ENCODE results near the gene NINJ1. TPM values are rescaled to one million over a fixed set of nuclear protein-coding genes. Genes with fewer than 3 reads are reported as not detected.

NINJ1 gene
- total and polyA plus RNA-seq, 2 of the 4 experiments (the other 2 are of a cell fraction), result 21.9 to 38.8 TPM

DNA sequence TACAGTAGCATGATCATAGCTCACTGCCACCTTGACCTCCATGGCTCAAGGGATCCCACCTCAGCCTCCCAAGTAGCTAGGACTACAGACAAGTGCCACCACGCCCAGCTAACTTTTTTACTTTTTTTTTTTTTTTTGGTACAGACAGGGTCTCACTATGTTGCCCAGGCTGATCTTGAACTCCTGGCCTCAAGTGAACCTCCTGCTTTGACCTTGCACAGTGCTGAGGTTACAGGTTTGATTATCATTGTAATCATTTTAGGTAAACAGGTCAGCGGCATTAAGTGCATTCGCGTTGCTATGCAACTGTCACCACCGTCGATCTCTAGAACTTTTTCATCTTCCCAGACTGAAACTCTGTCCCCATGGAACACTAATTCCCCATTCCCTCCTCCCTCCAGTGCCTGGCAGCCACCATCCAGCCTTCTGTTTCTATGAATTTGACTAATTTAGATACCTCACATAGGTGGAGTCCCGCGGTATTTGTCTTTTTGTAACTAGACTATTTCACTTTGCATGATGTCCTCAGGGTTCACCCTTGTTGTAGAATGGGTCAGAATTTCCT lies 43.9 kb downstream of the NINJ1 start:
- BruUV-seq (replicated peaks), result no TSS peak
- no CpG with 5 or more reads among the region's 8 CpGs for WGBS, 2 experiments (ENCODE audit: extremely low coverage in 2 of 2, insufficient read length in 1 of 2)
- ATAC-seq (ENCODE audit: low read depth), result no peak
- H3K4me3 ChIP-seq (ENCODE audit: insufficient read depth, low read depth, low read length), result no peak overlapping the region
- peaks cover 7% of the 10 kb centered on the region; the same call in 1 of the 2 replicates for H3K4me1 ChIP-seq (ENCODE audit: control insufficient read depth, insufficient read depth, low read length)
- no peak overlapping the region for H3K4me2 ChIP-seq (ENCODE audit: low read depth, low read length)
- no peak overlapping the region for H2AK9ac ChIP-seq (replicated peaks; ENCODE audit: low read depth, low read length, poor library complexity)
- no peak overlapping the region for H4K8ac ChIP-seq (ENCODE audit: low read depth in 2 of 2, low read length in 2 of 2)
- H3K27ac ChIP-seq (ENCODE audit: insufficient read depth, low read length), result no peak overlapping the region
- H3K9ac ChIP-seq (ENCODE audit: low read depth, low read length), result no peak overlapping the region
- no peaks in the 10 kb centered on the region for H3K79me1 ChIP-seq (ENCODE audit: low read depth in 1 of 2, low read length in 2 of 2)
- CTCF ChIA-PET, result no interaction called here
- H3K23ac ChIP-seq (ENCODE audit: low read depth, low read length), result no peak overlapping the region
- dilution Hi-C loops (cut with HindIII; ENCODE audit: low sequenced_read_pairs, unreplicated experiment), result no loop called here
- no peak overlapping the region for H4K91ac ChIP-seq (ENCODE audit: insufficient read depth, low read depth, low read length)
- H2AFZ ChIP-seq (replicated peaks; ENCODE audit: low read length, poor library complexity), result no peak overlapping the region
- no peak overlapping the region for H3K18ac ChIP-seq (ENCODE audit: low read depth, low read length)
- no peak overlapping the region for H4K5ac ChIP-seq (ENCODE audit: low read depth, low read length)
- intact Hi-C loops (cut with micrococcal nuclease), result loop anchor here (10.0 kb wide), 1 partner anchor 365 kb away; the partner anchor contains the start of genes FAM120A and FAM120AOS
- TF ChIP-seq RFX5 (IDR thresholded peaks at IDR 0.05; ENCODE audit: low read depth, low read length) (no peak), ELK1 (IDR thresholded peaks at IDR 0.05; ENCODE audit: borderline replicate concordance, low read depth, low read length) (no peak), BHLHE40 (IDR thresholded peaks at IDR 0.05; ENCODE audit: low read depth, low read length) (no peak), RAD21 (IDR thresholded peaks at IDR 0.05; ENCODE audit: low read length) (no peak), SMC3 (IDR thresholded peaks at IDR 0.05; ENCODE audit: low read depth, low read length) (no peak), NFE2L2 (IDR thresholded peaks at IDR 0.05; ENCODE audit: low read depth, low read length) (no peak), CEBPB (IDR thresholded peaks at IDR 0.05; ENCODE audit: low read depth, low read length) (no peak), FOS (IDR thresholded peaks at IDR 0.05; ENCODE audit: low read depth, low read length) (no peak), POLR2A (IDR thresholded peaks at IDR 0.05; ENCODE audit: low read depth, low read length) (no peak), RCOR1 (IDR thresholded peaks at IDR 0.05; ENCODE audit: insufficient replicate concordance, low read length) (no peak), MXI1 (IDR thresholded peaks at IDR 0.05; ENCODE audit: borderline replicate concordance, low read depth, low read length) (no peak)
- TF ChIP-seq, protein P1, sequence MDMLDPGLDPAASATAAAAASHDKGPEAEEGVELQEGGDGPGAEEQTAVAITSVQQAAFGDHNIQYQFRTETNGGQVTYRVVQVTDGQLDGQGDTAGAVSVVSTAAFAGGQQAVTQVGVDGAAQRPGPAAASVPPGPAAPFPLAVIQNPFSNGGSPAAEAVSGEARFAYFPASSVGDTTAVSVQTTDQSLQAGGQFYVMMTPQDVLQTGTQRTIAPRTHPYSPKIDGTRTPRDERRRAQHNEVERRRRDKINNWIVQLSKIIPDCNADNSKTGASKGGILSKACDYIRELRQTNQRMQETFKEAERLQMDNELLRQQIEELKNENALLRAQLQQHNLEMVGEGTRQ (IDR thresholded peaks at IDR 0.05; ENCODE audit: low read depth, low read length), result no peak
- TF ChIP-seq, protein P2, sequence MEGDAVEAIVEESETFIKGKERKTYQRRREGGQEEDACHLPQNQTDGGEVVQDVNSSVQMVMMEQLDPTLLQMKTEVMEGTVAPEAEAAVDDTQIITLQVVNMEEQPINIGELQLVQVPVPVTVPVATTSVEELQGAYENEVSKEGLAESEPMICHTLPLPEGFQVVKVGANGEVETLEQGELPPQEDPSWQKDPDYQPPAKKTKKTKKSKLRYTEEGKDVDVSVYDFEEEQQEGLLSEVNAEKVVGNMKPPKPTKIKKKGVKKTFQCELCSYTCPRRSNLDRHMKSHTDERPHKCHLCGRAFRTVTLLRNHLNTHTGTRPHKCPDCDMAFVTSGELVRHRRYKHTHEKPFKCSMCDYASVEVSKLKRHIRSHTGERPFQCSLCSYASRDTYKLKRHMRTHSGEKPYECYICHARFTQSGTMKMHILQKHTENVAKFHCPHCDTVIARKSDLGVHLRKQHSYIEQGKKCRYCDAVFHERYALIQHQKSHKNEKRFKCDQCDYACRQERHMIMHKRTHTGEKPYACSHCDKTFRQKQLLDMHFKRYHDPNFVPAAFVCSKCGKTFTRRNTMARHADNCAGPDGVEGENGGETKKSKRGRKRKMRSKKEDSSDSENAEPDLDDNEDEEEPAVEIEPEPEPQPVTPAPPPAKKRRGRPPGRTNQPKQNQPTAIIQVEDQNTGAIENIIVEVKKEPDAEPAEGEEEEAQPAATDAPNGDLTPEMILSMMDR (conservative IDR thresholded peaks at IDR 0.05; ENCODE audit: low read depth, low read length), result no peak
- H2BK120ac ChIP-seq (ENCODE audit: low read depth, low read length), result no peak overlapping the region
- no peak for DNase-seq
- no peaks in the 10 kb centered on the region for H3K36me3 ChIP-seq (ENCODE audit: control insufficient read depth, insufficient read depth, low read length)
- H2AK5ac ChIP-seq (ENCODE audit: low read depth, low read length), result no peak overlapping the region
- H3K56ac ChIP-seq (ENCODE audit: extremely low read depth, insufficient read depth, low read length), result no peak overlapping the region
- H4K20me1 ChIP-seq (ENCODE audit: insufficient read depth, low read length), result no peaks in the 10 kb centered on the region
- no peaks in the 10 kb centered on the region; the same call in 1 of the 2 replicates for H3K9me1 ChIP-seq (ENCODE audit: insufficient read depth, low read length)
- POLR2A ChIA-PET (ENCODE audit: unreplicated experiment), result no interaction called here
- H2BK5ac ChIP-seq (ENCODE audit: low read depth, low read length, poor library complexity, severe bottlenecking), result no peak overlapping the region
- no peak overlapping the region for H2BK20ac ChIP-seq (ENCODE audit: low read depth, low read length)
- no peak overlapping the region for H3K14ac ChIP-seq (replicated peaks; ENCODE audit: low read depth, low read length)
- peaks cover 19% of the 10 kb centered on the region for H3K9me3 ChIP-seq (ENCODE audit: control insufficient read depth, insufficient read depth, low read length)
- H2BK15ac ChIP-seq (ENCODE audit: low read depth, low read length), result no peak overlapping the region
- no peaks in the 10 kb centered on the region for H3K27me3 ChIP-seq (ENCODE audit: control insufficient read depth, insufficient read depth, low read length)
- no peak overlapping the region for H3K4ac ChIP-seq (ENCODE audit: low read depth, low read length)
- in situ Hi-C loops (cut with MboI; ENCODE audit: low sequenced_read_pairs), result no loop called here
